Muscle of leg (tissue), 11 donors: Measurements from ENCODE around the gene CNGA4. TPM values are rescaled to one million over a fixed set of nuclear protein-coding genes. Genes with fewer than 3 reads are reported as not detected.
"Not testable (repeated sequence)": the region's sequence is repeated elsewhere in the genome, so short reads cannot be mapped to it uniquely, and the experiment has no call there.

Experiments
- DNase-seq: peaks from one replicate; pipeline ENCODE4 v3.0.0; 2013
- H3K27ac ChIP-seq: one replicate; pipeline ENCODE4 v1.5.1; 2013; ENCODE audit warnings: mild to moderate bottlenecking, low read length, control low read depth
- H3K27me3 ChIP-seq: one replicate; pipeline ENCODE4 v1.6.1; 2013; ENCODE audit warnings: low read length; ENCODE audit not compliant: control insufficient read depth, insufficient read depth
- H3K36me3 ChIP-seq: one replicate; pipeline ENCODE4 v1.6.1; 2013; ENCODE audit warnings: low read length; ENCODE audit not compliant: control insufficient read depth, insufficient read depth
- H3K4me1 ChIP-seq: one replicate; pipeline ENCODE4 v1.6.1; 2013; ENCODE audit warnings: low read length; ENCODE audit not compliant: control insufficient read depth, insufficient read depth
- H3K4me3 ChIP-seq: one replicate; pipeline ENCODE4 v1.5.1; 2013; ENCODE audit warnings: low read length, control low read depth
- H3K9me3 ChIP-seq: replicated peaks from 2 replicates; pipeline ENCODE4 v1.6.1; 2013; ENCODE audit warnings: low read depth, low read length; ENCODE audit not compliant: control insufficient read depth
- WGBS: methylation state at CpG from one replicate; pipeline ENCODE4 v1.1.5; 2013; ENCODE audit warnings: missing lambda C conversion rate; ENCODE audit not compliant: insufficient coverage; 5-methylcytosine and 5-hydroxymethylcytosine counted together
- polyA plus RNA-seq, 8 donors: library from polyadenylated mRNA; unstranded; fragments of 120-200 nt; gene quantifications; one replicate each; pipeline versions ENCODE4 v1.2.1 to v1.2.3, GENCODE V29; 2013; ENCODE audit warnings: inconsistent platforms in 1 of 8, low replicate concordance in 1 of 8; ENCODE audit not compliant: insufficient read length in 8 of 8, insufficient read depth in 1 of 8
- total RNA-seq: library from RNA; stranded (reverse); fragments of 120-200 nt; gene quantifications from one replicate; pipeline ENCODE4 v1.2.4, GENCODE V29; 2013

Gene CNGA4
- total and polyA plus RNA-seq, 9 donors, result 0.07 to 0.43 (median 0.21) TPM; not detected in 2

DNA sequence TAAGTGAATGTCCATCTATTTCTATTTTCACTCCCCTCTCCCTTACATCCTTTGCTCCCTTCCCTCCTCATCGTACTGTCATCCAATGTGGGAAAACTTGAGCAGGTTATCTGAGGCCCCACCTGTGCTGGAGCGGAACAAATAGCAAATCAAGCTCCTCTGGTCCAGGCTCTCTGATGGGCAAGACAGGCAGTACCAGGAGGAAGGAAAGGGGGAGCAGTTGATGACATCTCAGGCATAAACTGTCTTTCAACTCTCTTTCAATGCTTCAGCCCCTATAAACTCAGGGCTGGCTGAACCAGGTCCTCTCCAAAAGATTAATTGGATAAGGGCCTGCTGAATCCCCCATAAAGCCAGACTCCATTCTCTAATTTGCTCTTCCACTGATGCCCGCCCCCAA, 19.3 kb downstream of the CNGA4 start:
- H3K27ac ChIP-seq, result no peak overlapping the region
- H3K36me3 ChIP-seq, result no peaks in the 10 kb centered on the region
- H3K27me3 ChIP-seq, result peaks cover 43% of the 10 kb centered on the region
- H3K4me3 ChIP-seq, result no peak overlapping the region
- peaks cover 14% of the 10 kb centered on the region for H3K4me1 ChIP-seq
- WGBS, result no CpG with 5 or more reads among the region's 3 CpGs
- no peak for DNase-seq
- H3K9me3 ChIP-seq, result no peaks in the 10 kb centered on the region

- 4% methylated on average over 14 of the region's 16 CpGs for WGBS
- H3K4me3 ChIP-seq, result no peak overlapping the region
- no peaks in the 10 kb centered on the region for H3K9me3 ChIP-seq
- no peak overlapping the region for H3K27ac ChIP-seq
- DNase-seq, result no peak
- H3K27me3 ChIP-seq, result peaks cover 46% of the 10 kb centered on the region
- H3K4me1 ChIP-seq, result peaks cover 14% of the 10 kb centered on the region
- H3K36me3 ChIP-seq, result no peaks in the 10 kb centered on the region
Observed at GRCh38 chr11:6258571-6259081, 19.7 kb downstream of the CNGA4 start.

GRCh38 chr11:6260207-6260726, 21.4 kb downstream of the CNGA4 start:
- Histone ChIP-seq H3K27ac (no peak overlapping the region), H3K27me3 (peaks cover 46% of the 10 kb centered on the region), H3K4me1 (peaks cover 14% of the 10 kb centered on the region), H3K36me3 (no peaks in the 10 kb centered on the region), H3K4me3 (no peak overlapping the region), H3K9me3 (no peaks in the 10 kb centered on the region)
- DNase-seq, result no peak
- 38% methylated on average over 2 of the region's 5 CpGs for WGBS

GRCh38 chr11:6263662-6264061, 24.8 kb downstream of the CNGA4 start:
- DNase-seq, result no peak
- H3K4me3 ChIP-seq, result no peak overlapping the region
- peaks cover 12% of the 10 kb centered on the region for H3K4me1 ChIP-seq
- H3K27me3 ChIP-seq, result peaks cover 30% of the 10 kb centered on the region
- H3K9me3 ChIP-seq, result no peaks in the 10 kb centered on the region
- H3K27ac ChIP-seq, result no peak overlapping the region
- H3K36me3 ChIP-seq, result no peaks in the 10 kb centered on the region
- WGBS, result 86% methylated on average over 1 of the region's 1 CpG

DNA sequence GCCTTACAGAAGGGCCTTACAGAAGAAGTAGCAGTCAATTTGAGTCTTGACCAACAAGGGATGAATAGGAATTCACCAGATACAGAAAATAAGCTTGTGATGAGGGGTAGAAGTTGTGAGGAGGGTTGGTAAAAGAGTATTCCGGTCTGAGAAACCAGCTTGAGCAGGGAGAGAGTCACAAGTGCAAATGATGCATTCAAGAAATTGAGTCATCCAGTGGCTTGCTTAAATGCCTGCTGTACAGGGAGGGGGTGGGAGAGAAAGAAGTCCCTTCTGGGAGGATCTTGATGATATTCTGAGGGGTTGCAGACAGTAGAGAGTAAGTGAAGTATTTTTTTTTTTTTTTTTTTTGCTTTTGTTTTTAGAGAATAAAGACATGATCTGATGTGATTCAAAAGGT, 29.9 kb downstream of the CNGA4 start:
- Histone ChIP-seq H3K36me3 (no peaks in the 10 kb centered on the region), H3K27me3 (no peaks in the 10 kb centered on the region), H3K9me3 (no peaks in the 10 kb centered on the region), H3K4me3 (no peak overlapping the region), H3K27ac (no peak overlapping the region), H3K4me1 (peaks cover 5% of the 10 kb centered on the region)
- 80% methylated on average over 1 of the region's 1 CpG for WGBS
- DNase-seq, result no peak

DNA sequence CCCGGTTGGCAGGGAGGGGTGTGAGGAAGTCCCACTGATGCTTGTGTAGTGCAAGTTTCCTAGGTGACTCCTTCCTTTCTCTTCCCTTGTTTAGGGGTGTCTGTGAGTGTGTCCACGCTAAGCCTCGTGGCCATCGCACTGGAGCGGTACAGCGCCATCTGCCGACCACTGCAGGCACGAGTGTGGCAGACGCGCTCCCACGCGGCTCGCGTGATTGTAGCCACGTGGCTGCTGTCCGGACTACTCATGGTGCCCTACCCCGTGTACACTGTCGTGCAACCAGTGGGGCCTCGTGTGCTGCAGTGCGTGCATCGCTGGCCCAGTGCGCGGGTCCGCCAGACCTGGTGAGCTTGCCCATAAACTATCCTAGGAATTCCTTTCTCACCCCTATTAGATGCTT, 31.1 kb downstream of the CNGA4 start:
- H3K4me1 ChIP-seq, result peaks cover 5% of the 10 kb centered on the region
- no peak overlapping the region for H3K4me3 ChIP-seq
- H3K27ac ChIP-seq, result no peak overlapping the region
- 70% methylated on average over 23 of the region's 24 CpGs for WGBS
- no peak for DNase-seq
- no peaks in the 10 kb centered on the region for H3K27me3 ChIP-seq
- H3K9me3 ChIP-seq, result no peaks in the 10 kb centered on the region
- H3K36me3 ChIP-seq, result no peaks in the 10 kb centered on the region

GRCh38 chr11:6270584-6271246, 31.8 kb downstream of the CNGA4 start:
- peaks cover 5% of the 10 kb centered on the region for H3K4me1 ChIP-seq
- WGBS, result 78% methylated on average over 41 of the region's 41 CpGs
- no peaks in the 10 kb centered on the region for H3K36me3 ChIP-seq
- no peak overlapping the region for H3K27ac ChIP-seq
- no peak for DNase-seq
- no peaks in the 10 kb centered on the region for H3K27me3 ChIP-seq
- H3K9me3 ChIP-seq, result no peaks in the 10 kb centered on the region
- no peak overlapping the region for H3K4me3 ChIP-seq

DNA sequence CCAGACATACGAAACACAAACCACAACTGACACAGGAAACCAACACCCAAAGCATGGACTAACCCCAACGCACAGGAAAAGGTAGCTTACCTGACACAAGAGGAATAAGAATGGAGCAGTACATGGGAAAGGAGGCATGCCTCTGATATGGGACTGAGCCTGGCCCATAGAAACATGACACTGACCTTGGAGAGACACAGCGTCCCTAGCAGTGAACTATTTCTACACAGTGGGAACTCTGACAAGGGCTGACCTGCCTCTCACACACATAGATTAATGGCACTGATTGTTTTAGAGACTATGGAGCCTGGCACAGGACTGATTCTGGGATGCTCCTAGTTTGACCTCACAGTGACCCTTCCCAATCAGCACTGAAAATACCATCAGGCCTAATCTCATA, 32.7 kb downstream of the CNGA4 start:
- no peak overlapping the region for H3K4me3 ChIP-seq
- no peaks in the 10 kb centered on the region for H3K27me3 ChIP-seq
- no peaks in the 10 kb centered on the region for H3K36me3 ChIP-seq
- H3K27ac ChIP-seq, result no peak overlapping the region
- peaks cover 5% of the 10 kb centered on the region for H3K4me1 ChIP-seq
- no peak for DNase-seq
- 33% methylated on average over 1 of the region's 3 CpGs for WGBS
- no peaks in the 10 kb centered on the region for H3K9me3 ChIP-seq

- Histone ChIP-seq H3K27ac (no peak overlapping the region), H3K9me3 (no peaks in the 10 kb centered on the region), H3K4me3 (no peak overlapping the region), H3K36me3 (no peaks in the 10 kb centered on the region), H3K4me1 (peaks cover 5% of the 10 kb centered on the region), H3K27me3 (no peaks in the 10 kb centered on the region)
- peak; percentile 30 for DNase-seq
- no CpG with 5 or more reads among the region's 4 CpGs for WGBS
Observed at GRCh38 chr11:6273188-6273587, 34.3 kb downstream of the CNGA4 start.

- H3K36me3 ChIP-seq, H3K27ac ChIP-seq, H3K4me3 ChIP-seq, DNase-seq, H3K27me3 ChIP-seq, H3K9me3 ChIP-seq, H3K4me1 ChIP-seq: not testable (repeated sequence)
- WGBS, result 28% methylated on average over 6 of the region's 7 CpGs
Observed at GRCh38 chr11:6280809-6281208, 41.9 kb downstream of the CNGA4 start.
